Measurements from ENCODE around the gene ZNF200.
"Not testable (repeated sequence)": the region's sequence is repeated elsewhere in the genome, so short reads cannot be mapped to it uniquely, and the experiment has no call there.

Gene ZNF200

GRCh38 chr16:3234857-3235561 is at the start of gene ZNF200:
Gene ZNF200 (minus strand): TSS chr16:3235158. CDS start chr16:3233755, 1,403 bp downstream.
- Histone ChIP-seq H3K36me3 (ENCODE audit: control insufficient read depth, insufficient read depth, low read length) (peaks cover 37% of the 10 kb centered on the region), H3K4me1 (ENCODE audit: control insufficient read depth, insufficient read depth, low read length) (no peaks in the 10 kb centered on the region), H3K4me3 (ENCODE audit: low read depth, low read length) (peak within 1 kb of the TSS; percentile 93), H3K9ac (ENCODE audit: low read length) (peak within 1 kb of the TSS; percentile 89), H3K27ac (ENCODE audit: low read depth, low read length) (peak within 1 kb of the TSS; percentile 73; the same call in 1 of the 2 replicates), H3K9me3 (ENCODE audit: control insufficient read depth, insufficient read depth, low read depth, low read length) (peaks cover 22% of the 10 kb centered on the region), H3K27me3 (ENCODE audit: control insufficient read depth, insufficient read depth, low read length) (no peaks in the 10 kb centered on the region)

GRCh38 chr16:3283543-3284447 is 48.8 kb upstream of the ZNF200 start:
- peak overlapping the region; percentile 66 for H3K4me3 ChIP-seq (ENCODE audit: low read depth, low read length)
- H3K36me3 ChIP-seq (ENCODE audit: control insufficient read depth, insufficient read depth, low read length): peaks cover 34% of the 10 kb centered on the region
- H3K9me3 ChIP-seq (ENCODE audit: control insufficient read depth, insufficient read depth, low read depth, low read length): peaks cover 27% of the 10 kb centered on the region

GRCh38 chr16:3282730-3283542 is 48.0 kb upstream of the ZNF200 start, which contains the start of gene ZNF263:
Gene ZNF263 (plus strand): TSS chr16:3283491. CDS start chr16:3283819, 328 bp downstream.
- peak within 1 kb of the TSS; percentile 66 for H3K4me3 ChIP-seq (ENCODE audit: low read depth, low read length)
- peaks cover 20% of the 10 kb centered on the region for H3K9me3 ChIP-seq (ENCODE audit: control insufficient read depth, insufficient read depth, low read depth, low read length)
- peak within 1 kb of the TSS; percentile 88 for H3K27ac ChIP-seq (ENCODE audit: low read depth, low read length)
- no peaks in the 10 kb centered on the region; the same call in 1 of the 2 replicates for H3K4me1 ChIP-seq (ENCODE audit: control insufficient read depth, insufficient read depth, low read length)
- H3K36me3 ChIP-seq (ENCODE audit: control insufficient read depth, insufficient read depth, low read length): peaks cover 26% of the 10 kb centered on the region
- peak within 1 kb of the TSS; percentile 91 for H3K9ac ChIP-seq (ENCODE audit: low read length)
- H3K27me3 ChIP-seq (ENCODE audit: control insufficient read depth, insufficient read depth, low read length): no peaks in the 10 kb centered on the region

More at GRCh38 chr16:3283543-3284447, 48.8 kb upstream of the ZNF200 start:
- Histone ChIP-seq H3K27ac (ENCODE audit: low read depth, low read length) (peak overlapping the region; percentile 88), H3K27me3 (ENCODE audit: control insufficient read depth, insufficient read depth, low read length) (no peaks in the 10 kb centered on the region), H3K9ac (ENCODE audit: low read length) (peak overlapping the region; percentile 91), H3K4me1 (ENCODE audit: control insufficient read depth, insufficient read depth, low read length) (no peaks in the 10 kb centered on the region; the same call in 1 of the 2 replicates)

- no peaks in the 10 kb centered on the region; the same call in 1 of the 2 replicates for H3K4me1 ChIP-seq (ENCODE audit: control insufficient read depth, insufficient read depth, low read length)
- H3K9me3 ChIP-seq (ENCODE audit: control insufficient read depth, insufficient read depth, low read depth, low read length): peaks cover 17% of the 10 kb centered on the region
- peak overlapping the region; percentile 88; the same call in 1 of the 2 replicates for H3K27ac ChIP-seq (ENCODE audit: low read depth, low read length)
- peaks cover 4% of the 10 kb centered on the region; the same call in 1 of the 2 replicates for H3K27me3 ChIP-seq (ENCODE audit: control insufficient read depth, insufficient read depth, low read length)
- H3K4me3 ChIP-seq (ENCODE audit: low read depth, low read length): peak overlapping the region; percentile 66
- H3K9ac ChIP-seq (ENCODE audit: low read length): peak overlapping the region; percentile 91
- H3K36me3 ChIP-seq (ENCODE audit: control insufficient read depth, insufficient read depth, low read length): peaks cover 21% of the 10 kb centered on the region
Measured at GRCh38 chr16:3282103-3282729, 47.3 kb upstream of the ZNF200 start.

- Histone ChIP-seq H3K4me1 (ENCODE audit: control insufficient read depth, insufficient read depth, low read length) (no peaks in the 10 kb centered on the region; the same call in 1 of the 2 replicates), H3K9me3 (ENCODE audit: control insufficient read depth, insufficient read depth, low read depth, low read length) (peaks cover 10% of the 10 kb centered on the region), H3K4me3 (ENCODE audit: low read depth, low read length) (no peak overlapping the region), H3K9ac (ENCODE audit: low read length) (no peak overlapping the region), H3K27me3 (ENCODE audit: control insufficient read depth, insufficient read depth, low read length) (peaks cover 11% of the 10 kb centered on the region), H3K27ac (ENCODE audit: low read depth, low read length) (no peak overlapping the region), H3K36me3 (ENCODE audit: control insufficient read depth, insufficient read depth, low read length) (peaks cover 13% of the 10 kb centered on the region)
Measured at GRCh38 chr16:3281222-3281820, 46.4 kb upstream of the ZNF200 start.

- Histone ChIP-seq H3K36me3 (ENCODE audit: control insufficient read depth, insufficient read depth, low read length) (no peaks in the 10 kb centered on the region), H3K27ac (ENCODE audit: low read depth, low read length) (no peak overlapping the region), H3K27me3 (ENCODE audit: control insufficient read depth, insufficient read depth, low read length) (peaks cover 13% of the 10 kb centered on the region), H3K9me3 (ENCODE audit: control insufficient read depth, insufficient read depth, low read depth, low read length) (0 out of 2 replicates have a peak, but pooled peaks cover 3% of the 10 kb centered on the region), H3K4me1 (ENCODE audit: control insufficient read depth, insufficient read depth, low read length) (no peaks in the 10 kb centered on the region), H3K4me3 (ENCODE audit: low read depth, low read length) (no peak overlapping the region), H3K9ac (ENCODE audit: low read length) (no peak overlapping the region)
Measured at GRCh38 chr16:3276679-3277078, 41.7 kb upstream of the ZNF200 start.

- Histone ChIP-seq H3K27ac (ENCODE audit: low read depth, low read length) (no peak overlapping the region), H3K4me1 (ENCODE audit: control insufficient read depth, insufficient read depth, low read length) (no peaks in the 10 kb centered on the region), H3K9me3 (ENCODE audit: control insufficient read depth, insufficient read depth, low read depth, low read length) (peaks cover 5% of the 10 kb centered on the region; the same call in 1 of the 2 replicates), H3K9ac (ENCODE audit: low read length) (no peak overlapping the region), H3K36me3 (ENCODE audit: control insufficient read depth, insufficient read depth, low read length) (no peaks in the 10 kb centered on the region), H3K27me3 (ENCODE audit: control insufficient read depth, insufficient read depth, low read length) (peaks cover 13% of the 10 kb centered on the region), H3K4me3 (ENCODE audit: low read depth, low read length) (no peak overlapping the region)
Measured at GRCh38 chr16:3274947-3275346, 40.0 kb upstream of the ZNF200 start.

- Histone ChIP-seq H3K9ac (ENCODE audit: low read length) (no peak overlapping the region), H3K36me3 (ENCODE audit: control insufficient read depth, insufficient read depth, low read length) (no peaks in the 10 kb centered on the region), H3K4me3 (ENCODE audit: low read depth, low read length) (no peak overlapping the region), H3K27me3 (ENCODE audit: control insufficient read depth, insufficient read depth, low read length) (peaks cover 13% of the 10 kb centered on the region), H3K4me1 (ENCODE audit: control insufficient read depth, insufficient read depth, low read length) (no peaks in the 10 kb centered on the region), H3K27ac (ENCODE audit: low read depth, low read length) (no peak overlapping the region), H3K9me3 (ENCODE audit: control insufficient read depth, insufficient read depth, low read depth, low read length) (peaks cover 5% of the 10 kb centered on the region; the same call in 1 of the 2 replicates)
Measured at GRCh38 chr16:3274490-3274889, 39.5 kb upstream of the ZNF200 start.

GRCh38 chr16:3271281-3271680 is 36.3 kb upstream of the ZNF200 start:
- H3K4me1 ChIP-seq (ENCODE audit: control insufficient read depth, insufficient read depth, low read length); H3K36me3 ChIP-seq (ENCODE audit: control insufficient read depth, insufficient read depth, low read length); H3K9me3 ChIP-seq (ENCODE audit: control insufficient read depth, insufficient read depth, low read depth, low read length); H3K27ac ChIP-seq (ENCODE audit: low read depth, low read length); H3K27me3 ChIP-seq (ENCODE audit: control insufficient read depth, insufficient read depth, low read length); H3K4me3 ChIP-seq (ENCODE audit: low read depth, low read length); H3K9ac ChIP-seq (ENCODE audit: low read length): not testable (repeated sequence)

GRCh38 chr16:3270718-3271117 is 35.8 kb upstream of the ZNF200 start:
- H3K9me3 ChIP-seq (ENCODE audit: control insufficient read depth, insufficient read depth, low read depth, low read length); H3K27me3 ChIP-seq (ENCODE audit: control insufficient read depth, insufficient read depth, low read length); H3K4me1 ChIP-seq (ENCODE audit: control insufficient read depth, insufficient read depth, low read length); H3K27ac ChIP-seq (ENCODE audit: low read depth, low read length); H3K4me3 ChIP-seq (ENCODE audit: low read depth, low read length); H3K36me3 ChIP-seq (ENCODE audit: control insufficient read depth, insufficient read depth, low read length); H3K9ac ChIP-seq (ENCODE audit: low read length): not testable (repeated sequence)

Measured in HUES6 (cell line).